ENCODE results near the gene PIK3R3.

DNA sequence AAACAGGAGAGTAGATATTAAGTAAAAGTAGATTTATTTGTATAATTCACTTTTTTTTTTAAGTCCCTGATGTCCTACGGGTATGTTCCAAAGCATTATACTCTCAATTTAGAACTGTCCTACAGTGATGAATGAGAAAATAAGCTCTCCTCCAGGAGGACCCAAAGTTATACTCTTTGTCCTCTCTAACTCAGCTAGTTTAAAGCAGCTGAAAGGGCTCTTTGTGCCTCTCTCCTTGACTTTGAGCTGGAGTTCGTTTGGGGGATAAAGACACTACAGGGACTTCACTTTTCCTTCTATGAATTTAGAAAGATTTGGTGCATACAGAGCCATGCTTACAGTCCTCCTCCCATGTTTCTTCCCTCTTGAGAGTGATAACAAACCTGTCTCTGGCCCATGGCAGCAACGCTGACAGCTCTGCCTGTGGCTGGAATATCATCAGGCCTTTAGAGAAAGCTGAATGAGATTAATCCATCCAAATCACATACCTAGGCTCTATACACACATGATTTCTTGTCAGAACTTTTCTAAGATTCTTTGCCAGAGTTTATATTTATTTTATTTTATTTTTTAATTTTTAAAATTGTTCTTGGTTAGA, 134.3 kb downstream of the PIK3R3 start:
- TF ChIP-seq EZH2 (IDR thresholded peaks at IDR 0.05; ENCODE audit: insufficient read depth, poor library complexity, severe bottlenecking) (no peak), EZH2phosphoT487 (IDR thresholded peaks at IDR 0.05; ENCODE audit: insufficient read depth, low read depth) (no peak)

All from GM23248 (cell line).